GM12878 (cell line): ENCODE measurements around the gene ST7. TPM values are rescaled to one million over a fixed set of nuclear protein-coding genes. Genes with fewer than 3 reads are reported as not detected.

Experiments used
- ATAC-seq: fragments of 200-7000 bp; cut with Tn5 transposase; 3 replicates; pipeline ENCODE4 v1.9.1; 2020; ENCODE audit warnings: mild to moderate bottlenecking, moderate library complexity
- BruUV-seq: library from RNA; stranded (reverse); fragments of 400-500 nt; replicated peaks from 2 replicates; lab custom pipeline; 2021; lab: Mats Ljungman, UMichigan
- CTCF ChIA-PET: fragments of 300-600 bp; sonication (Branson Sonifier 250); formaldehyde crosslinking; extraction: SDS; loops from one replicate; lab custom pipeline; 2021; ENCODE audit warnings: inconsistent platforms; lab: Yijun Ruan, JAX
- POLR2A ChIA-PET: fragments of 350-600 bp; formaldehyde crosslinking; extraction: SDS; loops from one replicate; lab custom pipeline; 2021; ENCODE audit warnings: inconsistent platforms; lab: Charles Lee
- RAD21 ChIA-PET: fragments of 300-600 bp; sonication (Branson Sonifier 250); formaldehyde crosslinking; loops from one replicate; lab custom pipeline; 2023; ENCODE audit warnings: antibody characterized with exemption; ENCODE audit not compliant: unreplicated experiment; lab: Charles Lee
- SMC1A ChIA-PET: fragments of 300-600 bp; sonication (Branson Sonifier 250); formaldehyde crosslinking; loops from one replicate; lab custom pipeline; 2023; ENCODE audit not compliant: unreplicated experiment, uncharacterized antibody; lab: Charles Lee
- DNase-seq: peaks from one replicate; pipeline ENCODE4 v3.0.0-alpha.2; 2011; ENCODE audit warnings: low read depth, low spot score
- FAIRE-seq: peaks from 3 replicates; lab custom pipeline; 2011; peaks lifted over from hg19 to GRCh38; lab: Jason Lieb, UNC
- H2AFZ ChIP-seq: 2 replicates; pipeline ENCODE4 v1.6.0; 2011; ENCODE audit warnings: low read depth, low read length, control low read depth; ENCODE audit not compliant: control insufficient read depth
- H3K27ac ChIP-seq: 2 replicates; pipeline ENCODE4 v1.5.1; 2011; ENCODE audit warnings: control low read depth; ENCODE audit not compliant: control insufficient read depth, insufficient read depth
- H3K27me3 ChIP-seq, 2 experiments: replicated peaks in 1 of 2; 2 replicates each; pipeline versions ENCODE4 v1.6.0 to v1.6.1; 2011; ENCODE audit warnings: low read length in 1 of 2; ENCODE audit not compliant: control insufficient read depth in 2 of 2, insufficient read depth in 2 of 2
- H3K36me3 ChIP-seq, 2 experiments: 2 replicates each; pipeline ENCODE4 v1.5.1; 2011; ENCODE audit warnings: low read length in 1 of 2; ENCODE audit not compliant: control insufficient read depth in 2 of 2, insufficient read depth in 2 of 2
- H3K4me1 ChIP-seq: 2 replicates; pipeline ENCODE4 v1.6.1; 2011; ENCODE audit warnings: mild to moderate bottlenecking, low read length, moderate library complexity, mixed read lengths; ENCODE audit not compliant: control insufficient read depth, insufficient read depth
- H3K4me2 ChIP-seq: 2 replicates; pipeline ENCODE4 v1.6.0; 2011; ENCODE audit warnings: control low read depth; ENCODE audit not compliant: control insufficient read depth, insufficient read depth
- H3K4me3 ChIP-seq: fragments of 200-600 bp; sonication (generic); 2 replicates; pipeline ENCODE4 v1.5.1; 2016
- H3K79me2 ChIP-seq: 2 replicates; pipeline ENCODE4 v1.6.0; 2011; ENCODE audit warnings: low read length; ENCODE audit not compliant: control insufficient read depth, insufficient read depth
- H3K9ac ChIP-seq: 2 replicates; pipeline ENCODE4 v1.8.0; 2011; ENCODE audit warnings: low read length, control low read depth, mixed read lengths; ENCODE audit not compliant: control insufficient read depth, insufficient read depth
- H3K9me3 ChIP-seq: replicated peaks from 3 replicates; pipeline ENCODE4 v1.5.1; 2011; ENCODE audit warnings: mild to moderate bottlenecking, low read length; ENCODE audit not compliant: control insufficient read depth, insufficient read depth
- H4K20me1 ChIP-seq: 2 replicates; pipeline ENCODE4 v1.6.0; 2011; ENCODE audit not compliant: control insufficient read depth, insufficient read depth
- ASH2L ChIP-seq: fragments of 300-600, 200-600 bp; sonication (generic); IDR thresholded peaks from 2 replicates; pipeline ENCODE4 v1.6.1; 2017; ENCODE audit warnings: low read depth, mild to moderate bottlenecking, borderline replicate concordance
- BRCA1 ChIP-seq: IDR thresholded peaks from 2 replicates; pipeline ENCODE4 v1.6.1; 2011; ENCODE audit warnings: low read depth, low read length, improper control_type of control experiment
- MLLT1 ChIP-seq: fragments of 450-650 bp; IDR thresholded peaks from 2 replicates; pipeline ENCODE4 v1.6.1; 2016; ENCODE audit warnings: mild to moderate bottlenecking
- NFXL1 ChIP-seq: fragments of 450-650 bp; IDR thresholded peaks from 2 replicates; pipeline ENCODE4 v1.6.1; 2017; ENCODE audit warnings: antibody characterized with exemption, mild to moderate bottlenecking, borderline replicate concordance
- RELB ChIP-seq: fragments of 450-650 bp; IDR thresholded peaks from 2 replicates; pipeline ENCODE4 v1.6.1; 2017; ENCODE audit warnings: low read depth, mild to moderate bottlenecking, moderate library complexity
- REST ChIP-seq: IDR thresholded peaks from 2 replicates; pipeline ENCODE4 v1.6.1; 2012; ENCODE audit warnings: mild to moderate bottlenecking, low read depth, low read length
- SIN3A ChIP-seq: IDR thresholded peaks from 2 replicates; pipeline ENCODE4 v1.6.1; 2012; ENCODE audit warnings: low read depth, low read length, improper control_type of control experiment
- SMARCA5 ChIP-seq: fragments of 450-650 bp; IDR thresholded peaks from 2 replicates; pipeline ENCODE4 v1.6.1; 2017; ENCODE audit warnings: mild to moderate bottlenecking
- USF1 ChIP-seq: IDR thresholded peaks from 2 replicates; pipeline ENCODE4 v1.6.1; 2011; ENCODE audit warnings: borderline replicate concordance, low read depth, mild to moderate bottlenecking, moderate library complexity, mixed read lengths, low read length; ENCODE audit not compliant: insufficient read depth; ENCODE audit errors: extremely low read length
- YY1 ChIP-seq: IDR thresholded peaks from 2 replicates; pipeline ENCODE4 v1.6.1; 2011; ENCODE audit warnings: low read depth, mild to moderate bottlenecking, low read length
- ZNF217 ChIP-seq: fragments of 450-650 bp; IDR thresholded peaks from 2 replicates; pipeline ENCODE4 v1.6.1; 2017; ENCODE audit warnings: antibody characterized with exemption, mild to moderate bottlenecking
- ZNF274 ChIP-seq: IDR thresholded peaks from one replicate; pipeline ENCODE4 v1.8.0; 2011; ENCODE audit not compliant: insufficient read length, insufficient read depth
- WGBS: methylation state at CpG from one replicate; pipeline ENCODE4 v1.1.6; 2016; ENCODE audit warnings: low lambda C conversion rate; ENCODE audit not compliant: insufficient replicate concordance, insufficient coverage; ENCODE audit errors: missing lambda C conversion rate; 5-methylcytosine and 5-hydroxymethylcytosine counted together
- in situ Hi-C: fragments of 300-500 bp; cut with MboI; formaldehyde crosslinking; loops from 9 replicates; pipeline ENCODE4 v1.14.3; 2018; ENCODE audit warnings: mixed read lengths
- intact Hi-C: fragments of 100-400 bp; cut with micrococcal nuclease; formaldehyde crosslinking; loops from one replicate; pipeline ENCODE4 v1.14.2; 2022; ENCODE audit not compliant: unreplicated experiment
- polyA plus RNA-seq, 11 experiments: library from polyadenylated mRNA; depleted of rRNA in 4 of 11; unstranded in 6 of 11; stranded (reverse) in 5 of 11; fragments of >200 nt; fragmentation: Nextera tagmentation in 4 of 11; fragmentation: Illumina TruSeq in 1 of 11; extraction: Ambion mirVana in 4 of 11; extraction: Trizol in 1 of 11; gene quantifications; 1 replicate in 1 of 11; 2 replicates in 10 of 11; pipeline versions ENCODE4 v1.2.1 to v1.2.3, GENCODE V29; 2011 to 2016; ENCODE audit warnings: inconsistent platforms in 2 of 11, missing spikeins in 2 of 11, low read depth in 1 of 11
- total RNA-seq, 4 experiments: library from RNA; depleted of rRNA in 3 of 4; stranded (reverse); fragments of >200 nt in 3 of 4; fragmentation: Illumina TruSeq in 1 of 4; extraction: Trizol in 1 of 4; gene quantifications; 2 replicates each; pipeline versions ENCODE4 v1.2.1 to v1.2.3, GENCODE V29; 2013 to 2021

The ST7 gene
- total and polyA plus RNA-seq, 10 of the 15 experiments (the other 5 are each of a cell fraction or from before 2014, with no cell fraction given): 27.7 to 76.4 (median 53.6) TPM

- DNase-seq: no peak
- Histone ChIP-seq H3K27me3 (no peaks in the 10 kb centered on the region), H3K4me1 (no peaks in the 10 kb centered on the region), H3K9ac (no peak overlapping the region), H4K20me1 (no peaks in the 10 kb centered on the region), H3K4me2 (no peak overlapping the region), H3K79me2 (no peaks in the 10 kb centered on the region), H3K9me3 (no peaks in the 10 kb centered on the region; the same call in 1 of the 3 replicates), H2AFZ (no peak overlapping the region), H3K36me3 (peaks cover 3 to 39% of the 10 kb centered on the region in 2 experiments), H3K27ac (no peak overlapping the region), H3K4me3 (no peak overlapping the region)
- in situ Hi-C loops: no loop called here
- ChIA-PET CTCF (no interaction called here), POLR2A (no interaction called here), RAD21 (interaction anchor here (0.6 kb wide), 1 partner anchor 965 kb away, joined by 5 read pairs; no protein-coding TSS in a partner anchor), SMC1A (interaction anchor here (0.5 to 1.5 kb wide), 2 partner anchors 32 to 53 kb away, joined by 3 read pairs; no protein-coding TSS in a partner anchor)
- no TSS peak for BruUV-seq
- no peak for FAIRE-seq
- 99% methylated on average over 9 of the region's 9 CpGs for WGBS
- no peak for ATAC-seq
- intact Hi-C loops: no loop called here
- TF ChIP-seq NFXL1: no peak
- TF ChIP-seq BRCA1: no peak
- no peak for TF ChIP-seq ASH2L
- TF ChIP-seq REST: no peak
- no peak for TF ChIP-seq SIN3A
- TF ChIP-seq SMARCA5: no peak
- TF ChIP-seq MLLT1: no peak
- TF ChIP-seq YY1: no peak
- TF ChIP-seq ZNF217: no peak
- no peak for TF ChIP-seq ZNF274
- TF ChIP-seq RELB: no peak
- TF ChIP-seq USF1: no peak
Observed at GRCh38 chr7:117190746-117191435, 237.6 kb downstream of the ST7 start.
